Testis (tissue), 2 donors: Measurements from ENCODE around the gene GFM1.
"Not testable (repeated sequence)": the region's sequence is repeated elsewhere in the genome, so short reads cannot be mapped to it uniquely, and the experiment has no call there.

Source experiments
- POLR2A ChIP-seq: fragments of 450-650 bp; IDR thresholded peaks from one replicate; pipeline ENCODE4 v1.6.1; 2017; ENCODE audit warnings: antibody characterized with exemption, mild to moderate bottlenecking, moderate library complexity
- TF ChIP-seq, protein P1 (sequence below), 3 experiments: fragments of 450-650 bp in 2 of 3; fragments of 200-600 bp in 1 of 3; sonication (generic) in 1 of 3; IDR thresholded peaks; one replicate each; pipeline ENCODE4 v1.5.1; 2016 to 2019; ENCODE audit warnings: antibody characterized with exemption in 3 of 3, mild to moderate bottlenecking in 2 of 3, moderate library complexity in 1 of 3

DNA sequence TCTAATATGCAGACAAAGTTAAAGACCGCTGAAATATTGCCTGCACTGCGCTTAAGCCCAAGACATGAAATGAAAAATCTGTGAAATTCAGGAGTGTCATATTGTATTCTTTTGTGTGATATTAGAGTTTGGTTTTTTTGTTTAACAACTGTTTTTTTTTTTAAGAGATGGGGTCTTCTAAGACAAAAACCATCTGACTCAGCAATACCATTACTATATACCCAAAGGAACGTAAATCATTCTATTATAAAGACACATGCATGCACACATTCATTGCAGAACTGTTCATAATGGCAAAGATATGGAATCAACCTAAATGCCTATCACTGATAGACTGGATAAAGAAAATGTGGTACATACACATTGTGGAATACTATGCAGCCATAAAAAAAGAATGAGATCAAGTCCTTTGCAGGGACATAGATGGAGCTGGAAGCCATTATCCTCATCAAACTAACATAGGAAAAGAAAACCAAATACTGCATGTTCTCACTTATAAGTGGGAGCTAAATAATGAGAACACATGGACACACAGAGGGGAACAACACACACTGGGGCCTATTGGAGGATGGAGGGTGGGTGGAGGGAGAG is 49.6 kb downstream of the GFM1 start:
- TF ChIP-seq, protein P1, sequence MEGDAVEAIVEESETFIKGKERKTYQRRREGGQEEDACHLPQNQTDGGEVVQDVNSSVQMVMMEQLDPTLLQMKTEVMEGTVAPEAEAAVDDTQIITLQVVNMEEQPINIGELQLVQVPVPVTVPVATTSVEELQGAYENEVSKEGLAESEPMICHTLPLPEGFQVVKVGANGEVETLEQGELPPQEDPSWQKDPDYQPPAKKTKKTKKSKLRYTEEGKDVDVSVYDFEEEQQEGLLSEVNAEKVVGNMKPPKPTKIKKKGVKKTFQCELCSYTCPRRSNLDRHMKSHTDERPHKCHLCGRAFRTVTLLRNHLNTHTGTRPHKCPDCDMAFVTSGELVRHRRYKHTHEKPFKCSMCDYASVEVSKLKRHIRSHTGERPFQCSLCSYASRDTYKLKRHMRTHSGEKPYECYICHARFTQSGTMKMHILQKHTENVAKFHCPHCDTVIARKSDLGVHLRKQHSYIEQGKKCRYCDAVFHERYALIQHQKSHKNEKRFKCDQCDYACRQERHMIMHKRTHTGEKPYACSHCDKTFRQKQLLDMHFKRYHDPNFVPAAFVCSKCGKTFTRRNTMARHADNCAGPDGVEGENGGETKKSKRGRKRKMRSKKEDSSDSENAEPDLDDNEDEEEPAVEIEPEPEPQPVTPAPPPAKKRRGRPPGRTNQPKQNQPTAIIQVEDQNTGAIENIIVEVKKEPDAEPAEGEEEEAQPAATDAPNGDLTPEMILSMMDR (IDR thresholded peaks at IDR 0.05) = not testable (repeated sequence)
- not testable (repeated sequence) for TF ChIP-seq POLR2A
